IPS-NIHi11 (cell line): ENCODE measurements around the gene RNF224.
"Not testable (repeated sequence)": the region's sequence is repeated elsewhere in the genome, so short reads cannot be mapped to it uniquely, and the experiment has no call there.

Experiments
- DNase-seq: peaks from one replicate; pipeline ENCODE4 v3.0.0; 2012; ENCODE audit warnings: mixed read lengths, low spot score

The RNF224 gene

GRCh38 chr9:137228506-137228967 is 1.2 kb downstream of the RNF224 start:
- DNase-seq = no peak

- DNase-seq = no peak
These were observed 1.9 kb downstream of the RNF224 start for GRCh38 chr9:137228968-137229896.

DNA sequence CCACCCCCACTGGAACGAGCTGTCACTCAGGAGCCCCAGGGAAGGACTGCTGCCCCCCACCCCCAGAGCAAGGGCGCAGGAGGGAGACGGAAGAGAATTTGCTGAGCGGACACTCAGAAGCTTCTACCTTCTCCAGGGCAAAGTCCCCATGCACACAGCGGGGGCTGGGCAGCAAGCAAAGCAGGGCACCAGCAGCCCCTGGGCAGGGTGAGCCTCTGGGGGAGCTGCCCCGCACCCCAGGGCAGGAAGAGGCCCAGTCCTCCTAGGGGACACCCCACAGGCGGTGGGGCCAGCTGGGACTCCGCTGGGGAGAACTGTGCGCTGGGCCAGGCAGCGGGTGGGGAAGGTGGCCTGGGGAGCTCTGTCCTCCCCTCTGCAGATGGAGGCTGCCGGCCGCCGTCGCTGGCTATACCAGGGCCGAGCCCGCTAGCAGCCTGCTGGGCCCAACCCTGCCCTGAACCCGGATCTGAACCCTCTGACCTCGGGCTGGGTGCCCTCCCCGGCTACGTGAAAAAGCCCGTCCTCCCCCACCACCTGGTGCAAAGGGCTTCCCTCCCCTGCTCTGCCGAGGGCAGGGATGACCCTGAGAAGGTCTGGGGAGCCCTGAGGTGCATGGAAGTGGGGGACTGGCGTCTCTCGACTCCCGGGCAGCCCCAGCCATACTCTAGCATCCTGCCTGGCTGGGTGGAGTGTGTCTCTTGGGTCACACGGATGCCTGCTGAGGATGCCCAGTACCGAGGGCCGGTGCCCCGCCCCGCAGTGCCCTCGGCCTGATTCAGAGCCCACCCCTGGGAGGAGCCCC is 2.8 kb downstream of the RNF224 start:
- DNase-seq = no peak

GRCh38 chr9:137230705-137231371 is 3.5 kb downstream of the RNF224 start, which contains the start of gene SLC34A3:
TSS of gene SLC34A3 (plus strand) at chr9:137230901. CDS start at chr9:137231703, 802 bp downstream.
- no peak for DNase-seq

- no peak for DNase-seq
These were observed 4.2 kb downstream of the RNF224 start for GRCh38 chr9:137231372-137232039.

GRCh38 chr9:137232101-137232500 is 4.8 kb downstream of the RNF224 start:
- DNase-seq = no peak

DNA sequence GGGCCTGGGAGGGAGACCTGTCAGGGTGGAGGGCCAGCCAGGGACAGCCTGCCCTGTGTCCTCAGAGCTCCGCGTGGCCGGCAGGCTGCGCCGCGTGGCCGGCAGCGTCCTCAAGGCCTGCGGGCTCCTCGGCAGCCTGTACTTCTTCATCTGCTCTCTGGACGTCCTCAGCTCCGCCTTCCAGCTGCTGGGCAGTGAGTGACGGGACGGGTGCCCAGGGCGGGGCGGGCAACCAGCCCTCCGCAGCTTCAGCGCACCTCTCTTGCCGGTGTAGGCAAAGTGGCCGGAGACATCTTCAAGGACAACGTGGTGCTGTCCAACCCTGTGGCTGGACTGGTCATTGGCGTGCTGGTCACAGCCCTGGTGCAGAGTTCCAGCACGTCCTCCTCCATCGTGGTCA is 5.2 kb downstream of the RNF224 start:
- DNase-seq = no peak

DNA sequence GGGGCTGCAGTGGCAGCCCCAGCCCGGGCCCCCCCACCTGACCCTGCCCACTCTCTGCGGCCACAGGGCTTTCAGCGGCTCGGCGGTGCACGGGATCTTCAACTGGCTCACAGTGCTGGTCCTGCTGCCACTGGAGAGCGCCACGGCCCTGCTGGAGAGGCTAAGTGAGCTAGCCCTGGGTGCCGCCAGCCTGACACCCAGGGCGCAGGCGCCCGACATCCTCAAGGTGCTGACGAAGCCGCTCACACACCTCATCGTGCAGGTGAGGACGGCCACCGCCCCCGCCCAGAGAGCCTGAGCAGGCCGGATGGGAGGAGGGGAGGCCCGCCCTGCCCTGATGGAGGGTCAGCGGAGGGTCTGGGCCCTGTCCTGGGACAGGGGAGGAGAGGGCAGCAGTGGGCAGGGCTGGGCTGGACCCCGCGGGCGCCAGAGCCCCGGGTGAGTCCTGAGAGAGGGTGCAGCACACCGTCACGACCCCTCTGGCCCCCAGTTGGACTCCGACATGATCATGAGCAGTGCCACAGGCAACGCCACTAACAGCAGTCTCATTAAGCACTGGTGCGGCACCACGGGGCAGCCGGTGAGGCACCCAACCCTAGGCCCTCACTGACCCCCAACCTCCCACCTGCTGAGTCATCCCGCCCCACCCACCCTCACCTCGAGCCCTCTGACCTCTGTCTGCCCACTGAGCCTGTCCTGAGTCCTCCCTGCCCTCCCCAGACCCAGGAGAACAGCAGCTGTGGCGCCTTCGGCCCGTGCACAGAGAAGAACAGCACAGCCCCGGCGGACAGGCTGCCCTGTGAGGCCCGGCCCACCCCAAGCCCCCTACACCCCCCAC is 6.1 kb downstream of the RNF224 start:
- DNase-seq = no peak

GRCh38 chr9:137234055-137234697 is 6.9 kb downstream of the RNF224 start:
- DNase-seq = no peak

GRCh38 chr9:137234758-137235423 is 7.6 kb downstream of the RNF224 start:
- no peak for DNase-seq

GRCh38 chr9:137235424-137236237 is 8.3 kb downstream of the RNF224 start:
- DNase-seq = peak; percentile 57

DNA sequence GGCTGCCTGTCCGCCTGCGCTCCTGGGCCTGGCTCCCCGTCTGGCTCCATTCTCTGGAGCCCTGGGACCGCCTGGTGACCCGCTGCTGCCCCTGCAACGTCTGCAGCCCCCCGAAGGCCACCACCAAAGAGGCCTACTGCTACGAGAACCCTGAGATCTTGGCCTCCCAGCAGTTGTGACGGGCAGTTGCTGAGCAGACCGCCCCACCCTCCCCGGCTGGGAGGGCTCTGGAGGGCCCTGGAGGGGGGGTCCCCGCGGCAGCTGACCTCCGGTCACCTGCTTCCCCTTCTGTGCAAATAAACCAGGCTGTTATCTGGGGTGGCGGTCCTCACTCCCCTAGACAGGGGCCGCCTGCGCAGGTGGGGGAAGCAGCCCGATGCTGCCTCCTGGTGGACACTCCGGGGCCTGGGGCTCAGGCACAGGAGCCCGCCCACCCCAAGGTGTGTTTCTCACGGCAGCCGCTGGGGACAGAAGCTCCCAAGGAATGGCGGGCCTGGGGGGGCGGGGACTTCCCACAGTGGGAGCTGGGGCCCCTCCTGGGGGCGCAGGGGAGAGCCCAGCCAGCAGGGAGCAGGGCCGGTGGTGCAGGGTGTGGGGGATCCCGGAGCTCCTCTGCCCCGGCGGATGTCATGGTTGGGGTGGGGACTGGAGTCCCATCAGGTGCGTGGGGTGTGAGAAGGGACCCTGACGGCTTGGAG is 9.1 kb downstream of the RNF224 start:
- peak; percentile 94 for DNase-seq

- DNase-seq = no peak
These were observed 9.7 kb downstream of the RNF224 start for GRCh38 chr9:137236936-137237421.

DNA sequence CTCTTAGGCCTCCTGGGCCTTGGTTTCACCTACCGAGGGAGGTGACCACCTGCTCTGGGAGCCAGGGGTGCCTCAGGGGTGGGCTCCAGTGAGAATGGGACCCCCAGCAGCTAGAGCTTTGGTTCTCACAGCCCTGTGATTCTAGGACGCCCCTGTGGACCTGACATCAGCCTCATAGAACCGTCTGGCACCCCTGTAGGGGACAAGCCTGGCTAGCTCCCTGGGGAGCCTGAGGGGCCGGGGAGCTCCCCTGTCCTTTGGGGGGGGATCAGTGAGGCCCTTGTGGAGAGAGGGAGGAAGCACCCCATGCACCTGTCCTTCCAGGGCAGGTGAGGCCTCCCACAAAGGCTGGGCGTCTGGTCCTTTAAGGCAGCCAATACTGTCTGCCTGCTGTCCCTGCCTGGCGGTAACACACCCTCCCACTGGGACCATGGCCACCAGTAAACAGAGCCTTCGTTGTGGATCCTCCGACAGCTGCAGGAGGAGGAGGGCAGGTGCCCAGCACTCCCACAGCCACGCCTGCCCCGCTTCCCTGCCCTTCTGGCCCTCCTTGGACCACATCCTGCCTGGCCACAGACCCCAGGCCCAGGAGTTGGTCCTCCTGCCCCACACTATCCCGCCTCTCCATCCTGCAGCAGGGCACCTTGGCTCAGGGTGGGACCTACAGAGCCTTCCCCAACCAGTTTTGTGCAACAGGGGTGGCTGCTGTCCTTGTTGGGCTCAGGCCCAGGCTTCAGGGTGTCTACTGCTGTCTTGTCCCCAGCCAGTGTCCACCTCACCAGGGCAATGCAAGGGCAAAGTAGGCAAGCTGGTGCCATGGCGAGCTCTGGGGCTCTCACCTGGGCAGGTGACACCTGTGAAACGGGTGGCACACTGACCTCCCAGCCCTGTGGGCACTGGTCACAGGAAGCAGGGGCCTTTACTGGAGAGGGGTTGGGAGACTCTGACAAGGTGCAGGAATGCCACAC is 10.7 kb downstream of the RNF224 start:
- DNase-seq = no peak

GRCh38 chr9:137239541-137240200 is 12.4 kb downstream of the RNF224 start:
- not testable (repeated sequence) for DNase-seq

DNA sequence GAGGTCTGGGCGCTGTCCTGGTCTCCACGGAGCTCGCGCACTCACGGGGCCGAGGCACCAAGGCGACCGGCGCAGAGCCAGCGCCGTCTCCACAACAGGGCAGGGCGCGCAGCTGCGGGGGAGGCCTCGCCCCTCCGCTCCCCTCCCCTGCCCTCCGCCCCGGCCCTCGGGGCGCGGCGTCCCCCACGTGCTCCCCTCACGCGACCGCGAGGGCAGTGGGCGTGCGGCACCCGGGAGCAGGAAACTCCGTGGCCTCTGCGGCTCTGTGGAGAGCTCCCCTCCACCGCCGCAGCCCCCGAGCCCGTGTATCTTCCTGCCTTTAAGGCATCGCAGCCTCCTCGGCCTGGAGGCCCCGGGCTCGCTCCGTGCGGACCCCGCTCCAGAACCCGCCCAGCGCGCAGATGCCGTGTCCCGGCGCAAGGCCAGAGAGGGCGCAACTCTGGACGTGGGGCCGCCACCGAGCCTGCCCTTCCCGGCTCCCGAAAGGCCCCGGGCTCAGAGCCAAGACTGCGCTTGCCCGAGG is 13.1 kb downstream of the RNF224 start:
- no peak for DNase-seq
